HG02870 (cell line): ENCODE data around the gene OSTF1.

Source experiments
- ATAC-seq: cut with Tn5 transposase; IDR thresholded peaks from one replicate; pipeline ENCODE4 v1.9.1; 2021; ENCODE audit warnings: mild to moderate bottlenecking, moderate library complexity; ENCODE audit not compliant: unreplicated experiment

OSTF1 gene

DNA sequence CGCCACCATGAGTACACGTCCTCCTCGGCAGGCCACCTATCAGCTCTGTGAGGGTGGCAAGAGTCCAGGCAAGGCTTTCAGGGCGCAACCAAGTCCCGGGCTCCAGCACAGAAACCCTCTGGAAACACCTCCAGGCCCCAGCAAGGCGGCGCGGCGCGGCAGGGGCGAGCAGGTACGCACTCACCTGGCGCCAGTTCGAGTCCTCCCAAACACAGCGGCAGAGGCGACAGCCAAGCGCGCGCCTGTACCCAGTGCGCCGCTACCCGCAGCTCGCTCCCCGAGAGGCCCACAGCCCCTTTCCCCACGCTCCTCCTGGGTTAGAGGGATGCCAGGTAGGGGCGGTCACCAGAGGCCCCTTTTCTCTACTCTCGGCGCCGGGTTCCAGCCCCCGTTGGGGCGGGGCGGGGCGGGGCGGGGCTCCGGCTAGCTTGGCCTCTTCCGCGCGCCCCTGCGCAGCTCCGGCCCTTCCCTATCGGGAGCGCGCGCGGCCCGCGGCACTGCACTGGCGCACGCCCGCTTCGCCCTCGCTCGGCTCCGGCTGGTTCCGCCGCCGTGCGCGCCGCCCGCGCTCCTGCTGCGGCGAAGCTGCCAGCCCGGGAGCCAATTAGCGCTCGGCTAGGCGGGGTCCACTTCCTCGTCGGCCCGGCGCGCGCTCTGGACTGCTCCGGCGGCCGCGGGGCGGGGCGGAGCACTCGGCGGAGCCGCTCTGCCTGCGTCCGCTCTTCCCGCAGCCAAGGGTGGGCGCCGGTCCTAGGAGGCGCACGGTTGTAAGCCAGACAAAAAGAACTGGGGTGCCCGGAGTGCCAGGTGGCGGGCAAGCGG, at the start of gene OSTF1, which contains the start of gene NMRK1:
TSS of gene OSTF1 (plus strand) at position 691 of the 822 bp plus-strand sequence. CDS start 179 bp downstream, outside the sequence.
TSS of gene NMRK1 (minus strand) at position 332 of the 822 bp plus-strand sequence. CDS start 5,040 bp downstream, outside the sequence.
- peak; percentile 76 for ATAC-seq

DNA sequence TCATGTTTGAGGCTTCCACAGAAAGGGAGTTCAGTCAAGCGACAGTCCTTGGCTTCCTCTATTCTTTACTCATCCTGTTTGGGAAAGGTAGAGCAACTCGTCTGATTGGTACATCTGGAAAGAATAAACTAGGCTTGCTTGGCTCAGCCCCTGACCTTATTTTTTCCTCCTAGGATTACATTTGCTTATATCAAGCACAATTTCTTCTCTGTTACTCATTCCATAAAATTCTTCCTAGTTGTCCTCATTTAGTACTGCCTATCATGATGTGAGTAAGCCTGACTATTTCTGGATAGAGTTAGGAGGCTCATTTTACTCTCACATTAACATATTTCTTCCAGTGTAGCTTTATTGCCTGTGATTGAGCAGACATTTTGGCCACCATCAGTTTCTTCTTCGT, 49.3 kb upstream of the OSTF1 start:
- no peak for ATAC-seq

GRCh38 chr9:75039801-75040200, 48.5 kb upstream of the OSTF1 start:
- ATAC-seq: no peak

- ATAC-seq: no peak
Measured at GRCh38 chr9:75041041-75041440, 47.3 kb upstream of the OSTF1 start.

- ATAC-seq: no peak
Measured at GRCh38 chr9:75046725-75047345, 41.5 kb upstream of the OSTF1 start.

- no peak for ATAC-seq
Measured at GRCh38 chr9:75047506-75047905, 40.8 kb upstream of the OSTF1 start.

- no peak for ATAC-seq
Measured at GRCh38 chr9:75051285-75051684, 37.0 kb upstream of the OSTF1 start.

- peak; percentile 90 for ATAC-seq
Measured at GRCh38 chr9:75053869-75054268, 34.4 kb upstream of the OSTF1 start.

DNA sequence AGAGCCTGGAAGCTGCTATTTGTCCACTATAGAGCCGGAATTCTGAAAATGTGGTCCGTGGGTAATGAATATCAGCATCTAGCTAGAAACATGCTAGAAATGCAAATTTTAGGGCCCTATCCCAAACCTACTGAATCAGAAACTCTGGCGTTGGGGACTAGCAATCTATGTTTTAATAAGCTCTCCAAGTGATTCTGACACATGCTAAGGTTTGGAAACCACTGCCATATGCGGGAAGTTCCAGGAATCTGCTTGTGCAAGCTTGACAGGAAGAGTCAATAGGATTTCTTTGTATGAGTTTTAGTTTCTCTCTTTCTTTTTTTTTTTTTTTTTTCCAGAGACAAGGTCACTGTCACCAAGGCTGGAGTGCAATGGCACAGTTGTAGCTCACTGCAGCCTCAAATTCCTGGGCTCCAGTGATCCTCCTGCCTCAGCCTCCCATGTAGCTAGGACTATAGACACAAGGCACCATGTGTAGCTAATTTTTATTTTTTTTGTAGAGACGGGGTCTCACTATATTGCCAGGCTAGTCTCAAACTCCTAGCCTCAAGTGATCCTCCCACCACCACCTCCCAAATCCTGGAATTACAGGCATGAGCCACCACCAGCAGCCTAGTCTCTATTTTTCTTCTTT, 33.8 kb upstream of the OSTF1 start:
- no peak for ATAC-seq

GRCh38 chr9:75061169-75061568, 27.1 kb upstream of the OSTF1 start:
- no peak for ATAC-seq

- ATAC-seq: no peak
Measured at GRCh38 chr9:75063556-75064305, 24.6 kb upstream of the OSTF1 start.

- ATAC-seq: no peak
Measured at GRCh38 chr9:75064307-75065025, 23.8 kb upstream of the OSTF1 start.

DNA sequence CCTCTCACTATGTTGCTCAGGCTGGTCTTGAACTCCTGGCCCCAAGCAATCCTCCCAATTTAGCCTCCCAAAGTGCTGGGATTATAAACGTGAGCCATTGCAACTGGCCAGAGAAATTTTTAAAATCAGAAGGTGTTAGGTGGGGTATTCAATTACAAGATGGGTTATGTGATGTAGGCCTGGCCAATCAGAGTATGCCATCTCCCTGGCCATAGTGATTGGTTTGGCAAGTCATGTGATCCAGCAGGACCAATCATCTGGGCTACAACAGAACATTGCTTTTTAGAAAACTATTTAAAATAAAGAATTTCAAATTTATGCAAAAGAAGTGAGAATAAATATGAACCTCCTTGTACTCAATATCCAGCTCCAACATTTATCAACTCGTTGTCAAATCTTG, 22.8 kb upstream of the OSTF1 start:
- no peak for ATAC-seq

- ATAC-seq: no peak
Measured at GRCh38 chr9:75067894-75068293, 20.4 kb upstream of the OSTF1 start.

- ATAC-seq: no peak
Measured at GRCh38 chr9:75069171-75069570, 19.1 kb upstream of the OSTF1 start.

DNA sequence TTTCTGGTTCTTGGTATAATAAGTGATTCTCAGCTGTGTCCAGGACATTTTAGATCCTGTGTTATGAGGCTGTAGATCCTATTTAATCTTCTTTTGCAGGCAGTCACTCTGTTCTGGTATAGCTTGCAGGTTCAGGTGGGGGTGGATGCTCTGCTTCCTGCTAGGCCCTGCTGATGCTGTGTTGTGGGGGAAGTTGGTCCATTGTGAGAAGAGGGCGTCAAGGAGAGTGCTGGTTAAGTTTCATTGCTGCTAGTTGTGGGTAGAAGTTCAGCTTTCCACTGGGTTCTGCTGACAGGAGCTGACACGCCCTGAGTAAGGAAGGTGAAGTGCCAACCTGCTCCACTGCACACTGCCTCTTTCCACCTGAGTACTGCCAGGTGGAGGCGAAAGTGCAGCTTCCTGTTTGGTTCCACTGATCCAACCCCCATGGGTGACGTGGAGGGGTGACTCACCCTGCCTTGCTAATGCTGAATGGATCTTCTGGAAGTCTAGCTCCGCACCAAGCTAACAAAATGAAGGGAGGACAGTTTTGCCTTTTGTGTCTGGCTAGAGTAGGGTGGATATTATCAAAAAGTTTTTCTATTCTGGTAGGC, 16.7 kb upstream of the OSTF1 start:
- peak; percentile 82 for ATAC-seq

GRCh38 chr9:75072895-75073294, 15.4 kb upstream of the OSTF1 start:
- no peak for ATAC-seq

GRCh38 chr9:75081632-75082031, 6.7 kb upstream of the OSTF1 start:
- ATAC-seq: no peak

GRCh38 chr9:75083188-75083970, 4.9 kb upstream of the OSTF1 start:
- no peak for ATAC-seq
